A673 (cell line): ENCODE data around the gene TCF7L2. TPM values are rescaled to one million over a fixed set of nuclear protein-coding genes. Genes with fewer than 3 reads are reported as not detected.

ENCODE experiments used
- BruUV-seq: library from RNA; stranded (reverse); fragments of 400-500 nt; replicated peaks from 2 replicates; lab custom pipeline; 2021; lab: Mats Ljungman, UMichigan
- CTCF ChIA-PET: fragments of 300-600 bp; sonication (Branson Sonifier 250); formaldehyde crosslinking; loops from one replicate; lab custom pipeline; 2022; ENCODE audit warnings: antibody characterized with exemption; lab: Charles Lee
- POLR2A ChIA-PET: fragments of 300-600 bp; sonication (Branson Sonifier 250); formaldehyde crosslinking; loops from one replicate; lab custom pipeline; 2022; ENCODE audit warnings: antibody characterized with exemption; ENCODE audit not compliant: low non-redundant PET; lab: Charles Lee
- DNase-seq: peaks from one replicate; pipeline ENCODE4 v3.0.0-alpha.2; 2015; ENCODE audit warnings: low spot score
- H3K27ac ChIP-seq: fragments of 200-600 bp; sonication (generic); 2 replicates; pipeline ENCODE4 v1.5.1; 2016; ENCODE audit warnings: mixed run types, low read depth, mild to moderate bottlenecking, mixed read lengths, antibody characterized with exemption, low read length; ENCODE audit not compliant: poor library complexity, severe bottlenecking
- H3K27me3 ChIP-seq: fragments of 200-600 bp; sonication (generic); replicated peaks from 2 replicates; pipeline ENCODE4 v1.6.1; 2017; ENCODE audit warnings: mixed run types, low read depth, mild to moderate bottlenecking, mixed read lengths, antibody characterized with exemption, low read length; ENCODE audit not compliant: insufficient read depth, poor library complexity
- H3K36me3 ChIP-seq: fragments of 200-600 bp; sonication (generic); 2 replicates; pipeline ENCODE4 v1.6.1; 2016; ENCODE audit warnings: mixed run types, mild to moderate bottlenecking, mixed read lengths, antibody characterized with exemption, low read length; ENCODE audit not compliant: insufficient read depth, poor library complexity, severe bottlenecking
- H3K4me1 ChIP-seq: fragments of 200-600 bp; sonication (generic); 2 replicates; pipeline ENCODE4 v1.6.1; 2017; ENCODE audit warnings: mixed run types, mild to moderate bottlenecking, mixed read lengths, antibody characterized with exemption, low read length; ENCODE audit not compliant: insufficient read depth, poor library complexity, severe bottlenecking
- H3K4me3 ChIP-seq: fragments of 200-600 bp; sonication (generic); 2 replicates; pipeline ENCODE4 v1.5.1; 2016; ENCODE audit warnings: low read depth, mixed run types, mild to moderate bottlenecking, mixed read lengths, low read length; ENCODE audit not compliant: poor library complexity, severe bottlenecking
- H3K9me3 ChIP-seq: fragments of 200-600 bp; sonication (generic); 2 replicates; pipeline ENCODE4 v1.6.1; 2016; ENCODE audit warnings: mixed run types, low read depth, mild to moderate bottlenecking, mixed read lengths, antibody characterized with exemption, low read length; ENCODE audit not compliant: poor library complexity, severe bottlenecking
- CTCF ChIP-seq: fragments of 300-800, 200-600 bp; sonication (generic); conservative IDR thresholded peaks from 2 replicates; pipeline ENCODE4 v1.5.1; 2017; ENCODE audit warnings: low read depth, mild to moderate bottlenecking, antibody characterized with exemption, low read length, moderate library complexity, mixed read lengths
- EZH2 ChIP-seq: fragments of 200-600 bp; sonication (generic); IDR thresholded peaks from 2 replicates; pipeline ENCODE4 v1.6.1; 2017; ENCODE audit warnings: borderline replicate concordance, low read depth, mild to moderate bottlenecking, mixed read lengths, antibody characterized with exemption, low read length; ENCODE audit not compliant: poor library complexity, severe bottlenecking
- intact Hi-C: fragments of 100-400 bp; cut with micrococcal nuclease; formaldehyde crosslinking; loops from one replicate; pipeline ENCODE4 v1.10.0; 2022; ENCODE audit not compliant: unreplicated experiment
- total RNA-seq: library from RNA; stranded (reverse); gene quantifications from 2 replicates; pipeline ENCODE4 v1.2.3, GENCODE V29; 2021

The TCF7L2 gene
- total RNA-seq, 1 experiment from 2014 or later: 16.8 TPM

DNA sequence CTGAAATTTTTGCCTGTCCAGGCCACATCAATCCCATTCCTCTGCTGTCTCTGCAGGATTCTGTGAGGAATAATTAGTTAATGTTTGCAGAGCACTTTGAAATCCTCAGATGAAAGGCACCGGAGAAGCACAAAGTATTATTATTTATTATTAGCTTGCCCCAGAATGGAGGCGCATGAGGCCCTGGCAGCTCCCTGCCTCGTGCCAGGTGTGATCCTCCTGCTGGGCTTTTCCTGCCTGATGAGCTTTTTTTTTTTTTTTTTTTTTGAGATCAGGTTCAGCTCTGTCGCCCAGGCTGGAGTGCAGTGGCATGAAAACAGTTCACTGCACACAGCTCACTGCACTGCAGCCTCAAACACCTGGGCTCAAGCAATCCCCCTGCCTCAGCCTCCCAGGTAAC, 65.2 kb downstream of the TCF7L2 start:
- H3K36me3 ChIP-seq: no peaks in the 10 kb centered on the region
- H3K27ac ChIP-seq: no peak overlapping the region
- H3K27me3 ChIP-seq: no peaks in the 10 kb centered on the region
- ChIA-PET POLR2A (no interaction called here), CTCF (interaction anchor here (0.5 kb wide), 1 partner anchor 56 kb away, joined by 3 read pairs; no protein-coding TSS in a partner anchor)
- H3K4me3 ChIP-seq: no peak overlapping the region
- DNase-seq: no peak
- TF ChIP-seq CTCF (no peak), EZH2 (no peak)
- BruUV-seq: no TSS peak
- intact Hi-C loops: no loop called here
- H3K4me1 ChIP-seq: peaks cover under 1% of the 10 kb centered on the region
- no peaks in the 10 kb centered on the region for H3K9me3 ChIP-seq

DNA sequence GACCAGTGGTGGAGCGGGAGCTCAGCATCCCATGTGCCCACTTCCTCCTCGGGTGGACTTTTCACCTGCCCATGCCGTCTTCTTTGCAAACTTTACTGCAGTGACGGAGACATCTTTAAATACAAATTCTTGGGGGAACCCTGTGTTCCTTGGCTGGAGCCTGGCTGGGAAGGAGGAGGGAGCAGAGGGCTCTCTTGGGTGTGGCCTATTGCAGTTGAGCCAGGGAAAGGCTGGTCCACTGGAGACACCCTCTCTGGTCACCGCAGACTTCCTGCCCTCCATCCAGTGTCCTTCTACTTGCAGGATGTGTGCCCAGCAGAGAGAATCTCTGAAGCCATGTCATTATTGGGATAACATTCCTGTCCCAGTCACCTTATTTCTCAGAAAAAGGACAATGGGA, 67.3 kb downstream of the TCF7L2 start:
- Histone ChIP-seq H3K27me3 (no peaks in the 10 kb centered on the region), H3K4me3 (no peak overlapping the region), H3K4me1 (peaks cover 22% of the 10 kb centered on the region), H3K36me3 (no peaks in the 10 kb centered on the region), H3K27ac (no peak overlapping the region), H3K9me3 (no peaks in the 10 kb centered on the region)
- ChIA-PET CTCF (no interaction called here), POLR2A (no interaction called here)
- TF ChIP-seq EZH2 (no peak), CTCF (no peak)
- no peak for DNase-seq
- intact Hi-C loops: no loop called here
- BruUV-seq: no TSS peak

DNA sequence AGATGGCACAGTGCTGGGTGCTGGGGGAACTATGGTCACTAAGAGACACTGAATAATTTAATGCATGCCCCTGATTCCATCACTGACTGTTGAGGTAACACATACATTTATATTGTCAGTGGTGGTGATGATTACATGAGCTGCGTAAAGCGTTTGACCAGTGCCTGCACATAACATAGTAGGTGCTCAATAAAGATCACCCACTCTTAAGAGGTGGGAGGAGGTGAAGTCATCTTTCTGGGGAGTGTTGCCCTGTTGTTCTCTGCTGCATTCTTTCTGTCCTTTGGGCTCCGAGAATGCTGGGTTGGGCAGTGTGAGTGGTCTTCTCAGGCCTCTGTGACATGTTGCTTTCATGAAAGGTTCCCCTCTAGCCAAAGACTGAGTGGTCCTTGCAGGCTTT, 68.0 kb downstream of the TCF7L2 start:
- TF ChIP-seq EZH2 (no peak), CTCF (no peak)
- POLR2A ChIA-PET: no interaction called here
- Histone ChIP-seq H3K4me1 (peaks cover 25% of the 10 kb centered on the region), H3K27me3 (no peaks in the 10 kb centered on the region), H3K9me3 (no peaks in the 10 kb centered on the region), H3K4me3 (no peak overlapping the region), H3K36me3 (no peaks in the 10 kb centered on the region), H3K27ac (no peak overlapping the region)
- no TSS peak for BruUV-seq
- intact Hi-C loops: no loop called here
- DNase-seq: no peak
- CTCF ChIA-PET: no interaction called here
